Measurements from ENCODE around the gene CD44. TPM values are rescaled to one million over a fixed set of nuclear protein-coding genes. Genes with fewer than 3 reads are reported as not detected.
A peak's percentile ranks its signal among the peaks of the same experiment; 100 is the strongest.

Gene CD44
- total RNA-seq, 1 donor from 2014 or later, result 548 TPM

DNA sequence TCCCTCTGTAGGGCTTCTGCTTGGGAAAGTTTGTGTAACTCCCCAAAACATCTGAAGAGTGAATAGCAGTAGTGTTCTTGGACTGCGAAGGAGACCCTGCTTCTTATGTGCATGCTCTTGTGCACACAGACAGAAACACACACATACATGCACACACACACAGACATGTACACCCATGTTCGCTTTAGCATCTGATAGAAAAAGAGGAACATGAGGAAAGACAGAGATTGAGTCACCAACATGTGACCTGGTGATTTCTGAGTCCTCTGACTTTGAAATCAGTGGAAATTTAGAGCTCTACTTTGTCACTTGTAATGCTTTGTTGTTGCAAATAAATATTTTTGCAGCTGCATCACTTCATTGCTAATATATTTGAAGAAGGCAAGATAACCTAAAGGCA is 23.8 kb downstream of the CD44 start:
- Histone ChIP-seq H3K27ac (peak overlapping the region; percentile 44), H3K27me3 (no peaks in the 10 kb centered on the region), H3K9me3 (no peaks in the 10 kb centered on the region), H3K36me3 (no peaks in the 10 kb centered on the region), H3K4me1 (peaks cover 99% of the 10 kb centered on the region), H3K4me3 (no peak overlapping the region)
- intact Hi-C loops (cut with DNase I), result no loop called here
- TF ChIP-seq, protein P1, sequence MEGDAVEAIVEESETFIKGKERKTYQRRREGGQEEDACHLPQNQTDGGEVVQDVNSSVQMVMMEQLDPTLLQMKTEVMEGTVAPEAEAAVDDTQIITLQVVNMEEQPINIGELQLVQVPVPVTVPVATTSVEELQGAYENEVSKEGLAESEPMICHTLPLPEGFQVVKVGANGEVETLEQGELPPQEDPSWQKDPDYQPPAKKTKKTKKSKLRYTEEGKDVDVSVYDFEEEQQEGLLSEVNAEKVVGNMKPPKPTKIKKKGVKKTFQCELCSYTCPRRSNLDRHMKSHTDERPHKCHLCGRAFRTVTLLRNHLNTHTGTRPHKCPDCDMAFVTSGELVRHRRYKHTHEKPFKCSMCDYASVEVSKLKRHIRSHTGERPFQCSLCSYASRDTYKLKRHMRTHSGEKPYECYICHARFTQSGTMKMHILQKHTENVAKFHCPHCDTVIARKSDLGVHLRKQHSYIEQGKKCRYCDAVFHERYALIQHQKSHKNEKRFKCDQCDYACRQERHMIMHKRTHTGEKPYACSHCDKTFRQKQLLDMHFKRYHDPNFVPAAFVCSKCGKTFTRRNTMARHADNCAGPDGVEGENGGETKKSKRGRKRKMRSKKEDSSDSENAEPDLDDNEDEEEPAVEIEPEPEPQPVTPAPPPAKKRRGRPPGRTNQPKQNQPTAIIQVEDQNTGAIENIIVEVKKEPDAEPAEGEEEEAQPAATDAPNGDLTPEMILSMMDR (IDR thresholded peaks at IDR 0.05), result no peak
- DNase-seq (no peak), ATAC-seq (peak; percentile 28)

DNA sequence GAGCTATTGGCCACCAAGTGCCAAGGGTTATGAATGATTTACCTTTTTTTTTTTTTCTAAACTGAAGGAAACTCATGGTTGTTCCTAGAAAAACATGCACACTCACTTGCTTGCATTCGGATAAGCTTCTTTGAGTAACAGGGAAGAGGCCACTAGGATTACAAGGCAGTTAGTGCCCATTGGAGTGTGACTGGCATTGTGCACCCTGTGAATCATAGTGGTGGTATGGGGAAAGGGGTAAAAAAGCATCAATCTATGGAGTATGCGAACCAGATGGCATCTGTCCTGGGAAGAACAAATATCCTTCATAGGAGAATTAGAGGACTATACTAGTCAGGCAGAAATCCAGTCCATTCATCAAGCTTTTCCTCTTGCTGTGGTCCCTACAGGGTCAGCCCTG is 24.2 kb downstream of the CD44 start:
- H3K4me1 ChIP-seq, result peaks cover 99% of the 10 kb centered on the region
- TF ChIP-seq, protein P1 (IDR thresholded peaks at IDR 0.05), result no peak
- no peaks in the 10 kb centered on the region for H3K27me3 ChIP-seq
- no peak overlapping the region for H3K4me3 ChIP-seq
- peak overlapping the region; percentile 44 for H3K27ac ChIP-seq
- ATAC-seq (no peak), DNase-seq (no peak)
- H3K9me3 ChIP-seq, result no peaks in the 10 kb centered on the region
- H3K36me3 ChIP-seq, result no peaks in the 10 kb centered on the region
- intact Hi-C loops (cut with DNase I), result no loop called here

DNA sequence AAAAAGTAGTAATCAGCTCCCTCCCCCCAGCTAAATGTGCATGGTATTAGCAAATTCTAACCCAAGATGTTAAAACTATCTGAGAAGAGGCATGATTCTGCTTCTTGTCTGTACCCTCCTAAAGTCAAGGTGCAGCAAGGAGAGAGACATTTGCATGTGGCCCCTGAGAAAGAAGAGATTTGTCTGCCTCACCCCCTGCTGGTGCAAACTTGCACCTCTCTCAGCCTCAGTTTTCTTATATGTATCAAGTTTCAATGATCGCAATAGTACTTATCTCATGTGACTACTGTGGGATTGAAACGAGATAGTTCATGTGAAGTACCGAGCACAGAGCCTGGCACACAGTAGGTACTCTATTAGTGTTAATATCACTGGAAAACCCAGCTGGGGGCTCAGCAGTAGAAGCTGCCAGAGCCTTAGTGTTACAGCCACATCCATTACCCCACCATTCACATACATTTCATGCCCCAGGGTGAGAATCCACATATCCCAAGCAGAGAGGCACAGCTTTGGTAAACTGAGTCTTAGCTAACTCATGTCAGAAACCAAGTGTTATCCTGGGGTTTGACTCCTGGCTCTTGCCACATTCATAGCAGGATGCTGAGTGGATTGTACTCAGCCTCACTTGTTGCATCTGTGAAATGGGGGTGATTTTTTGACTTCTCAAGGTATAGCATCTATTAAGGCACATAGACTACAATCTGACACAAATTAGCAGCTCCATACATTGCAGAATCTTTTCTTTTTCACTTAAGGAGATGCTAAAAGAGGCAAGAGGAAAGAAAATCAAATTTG is 24.9 kb downstream of the CD44 start:
- peak overlapping the region; percentile 44 for H3K27ac ChIP-seq
- no peak overlapping the region for H3K4me3 ChIP-seq
- DNase-seq (no peak), ATAC-seq (no peak)
- H3K4me1 ChIP-seq, result peaks cover 97% of the 10 kb centered on the region
- H3K9me3 ChIP-seq, result no peaks in the 10 kb centered on the region
- no peaks in the 10 kb centered on the region for H3K36me3 ChIP-seq
- TF ChIP-seq, protein P1 (IDR thresholded peaks at IDR 0.05), result peak; percentile 20
- H3K27me3 ChIP-seq, result no peaks in the 10 kb centered on the region
- intact Hi-C loops (cut with DNase I), result no loop called here

DNA sequence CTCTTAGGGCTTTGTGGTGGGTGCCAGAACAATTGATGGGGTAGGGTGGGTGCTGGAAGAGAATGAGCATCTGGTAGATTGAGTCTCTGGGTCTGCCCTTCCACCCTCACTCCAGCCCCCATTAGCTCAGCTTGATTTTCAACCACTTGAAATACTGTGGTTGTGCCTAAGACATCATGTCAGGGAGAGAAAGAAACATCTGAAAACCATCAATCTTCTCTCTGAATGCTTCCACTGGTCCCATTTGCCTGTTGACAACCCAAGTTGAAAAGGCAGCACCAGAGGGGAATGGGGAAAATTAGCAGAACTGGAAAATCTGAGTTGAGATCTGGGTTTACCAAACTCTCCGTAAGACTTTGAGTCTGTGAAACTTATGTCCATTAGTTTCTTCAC is 26.1 kb downstream of the CD44 start:
- Histone ChIP-seq H3K4me1 (peaks cover 94% of the 10 kb centered on the region), H3K36me3 (no peaks in the 10 kb centered on the region), H3K9me3 (no peaks in the 10 kb centered on the region), H3K27ac (peak overlapping the region; percentile 81), H3K4me3 (no peak overlapping the region), H3K27me3 (no peaks in the 10 kb centered on the region)
- ATAC-seq (no peak), DNase-seq (no peak)
- intact Hi-C loops (cut with DNase I), result no loop called here
- TF ChIP-seq, protein P1 (IDR thresholded peaks at IDR 0.05), result no peak

DNA sequence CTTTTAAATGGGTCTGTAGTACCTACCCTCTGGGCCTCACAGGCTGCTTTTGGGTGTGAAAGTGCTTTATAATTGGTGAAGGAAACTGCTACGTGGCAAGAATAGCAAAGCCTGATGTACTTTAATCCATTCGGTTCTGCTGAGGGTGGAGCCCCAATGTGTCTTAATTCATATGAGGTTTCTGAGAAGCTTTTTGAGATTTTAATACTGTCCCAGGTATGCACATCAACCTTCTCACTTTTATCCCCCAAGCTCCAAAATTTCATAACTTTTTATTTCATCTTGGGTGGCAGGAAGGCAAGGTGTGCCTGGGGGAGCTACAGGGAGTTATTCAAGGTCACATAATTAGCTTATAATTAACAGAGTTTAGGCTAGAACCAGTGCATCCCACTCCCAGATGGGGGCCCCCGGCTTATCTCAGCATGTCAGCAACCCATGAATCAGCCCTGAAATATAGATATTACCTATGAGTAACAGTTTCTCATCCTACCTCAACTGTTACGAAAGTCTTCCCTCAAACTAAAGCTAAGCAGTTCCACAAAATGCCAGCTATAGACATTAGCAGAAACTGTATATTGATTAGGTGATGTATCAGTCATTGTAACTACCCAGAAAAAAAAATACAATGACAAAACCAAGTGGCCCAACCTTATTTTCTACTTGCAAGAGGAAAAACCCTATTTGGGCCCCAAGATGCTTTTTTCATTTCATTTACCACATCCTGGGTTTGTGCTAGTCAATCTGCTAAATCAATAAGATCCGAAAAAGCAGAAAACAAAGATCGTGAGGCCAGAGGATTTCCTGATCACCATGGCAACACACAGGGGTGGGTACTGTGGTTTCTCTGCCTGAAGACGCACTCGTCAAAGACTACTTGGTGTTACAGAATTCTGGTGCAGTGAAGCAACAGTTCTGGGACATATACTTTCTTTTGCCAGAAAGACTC is 26.7 kb downstream of the CD44 start:
- ATAC-seq, result peak; percentile 67
- no peak for DNase-seq

More for the DNA sequence above, 26.7 kb downstream of the CD44 start:
- no peak overlapping the region for H3K4me3 ChIP-seq
- H3K9me3 ChIP-seq, result no peaks in the 10 kb centered on the region
- peaks cover 94% of the 10 kb centered on the region for H3K4me1 ChIP-seq
- no peaks in the 10 kb centered on the region for H3K36me3 ChIP-seq
- TF ChIP-seq, protein P1 (IDR thresholded peaks at IDR 0.05), result no peak
- H3K27me3 ChIP-seq, result no peaks in the 10 kb centered on the region
- H3K27ac ChIP-seq, result peak overlapping the region; percentile 81
- intact Hi-C loops (cut with DNase I), result no loop called here

Data from upper lobe of right lung (tissue), 1 donor.